Ishikawa (cell line): ENCODE data around the gene STOM.

ENCODE experiments used
- CEBPB ChIP-seq: IDR thresholded peaks from 2 replicates; pipeline ENCODE4 v1.6.1; 2012
- REST ChIP-seq: IDR thresholded peaks from 2 replicates; pipeline ENCODE4 v1.6.1; 2012; ENCODE audit warnings: low read depth, mild to moderate bottlenecking
- YY1 ChIP-seq: IDR thresholded peaks from 2 replicates; pipeline ENCODE4 v1.6.1; 2012; ENCODE audit warnings: low read depth

- TF ChIP-seq CEBPB (no peak), YY1 (no peak), REST (no peak)
Measured at GRCh38 chr9:121354141-121354540, 15.9 kb downstream of the STOM start.
